Measurements from ENCODE around the gene HPGDS.

DNA sequence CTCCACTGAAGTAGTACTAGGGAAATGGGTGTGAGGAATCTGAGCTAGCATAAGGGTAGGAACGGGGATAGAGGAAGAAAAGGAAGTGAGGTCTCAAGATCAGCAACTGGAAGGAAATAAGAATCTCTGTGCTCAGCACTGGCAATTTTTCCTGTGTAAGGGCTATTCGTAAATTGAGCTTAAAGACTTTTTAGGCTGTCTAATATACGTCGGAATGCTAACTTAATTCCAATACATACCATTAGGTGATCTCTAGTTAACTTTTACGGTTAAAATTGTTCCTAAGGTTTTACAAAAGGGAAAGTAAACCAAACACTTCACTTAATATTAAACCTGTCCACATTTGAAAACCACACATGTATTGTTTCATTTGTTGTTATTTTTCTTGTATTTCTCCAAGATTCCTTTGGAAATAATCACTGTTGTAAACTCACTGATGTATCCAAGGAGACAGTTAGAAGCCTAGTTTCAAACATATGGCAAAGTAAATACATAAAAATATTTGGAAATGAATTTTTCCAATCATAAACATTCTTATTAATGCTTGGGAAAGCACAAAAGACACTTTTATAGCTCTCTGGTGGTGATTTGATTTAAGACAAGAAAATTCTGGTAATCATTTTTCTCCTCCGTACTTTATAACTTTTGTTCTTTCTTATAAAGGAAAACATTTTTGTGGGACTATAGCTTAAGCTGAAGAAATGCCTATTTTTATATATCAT, 28.1 kb upstream of the HPGDS start:
- TF ChIP-seq CTCF (optimal IDR thresholded peaks at IDR 0.05 in 1 of 3, IDR thresholded peaks at IDR 0.05 in 1 of 3, conservative IDR thresholded peaks at IDR 0.05 in 1 of 3; ENCODE audit: extremely low read depth in 1 of 3, insufficient read depth in 2 of 3, low read length in 3 of 3) (no peak), EZH2 (IDR thresholded peaks at IDR 0.05; ENCODE audit: low read length) (no peak)

Measured in keratinocyte (primary cell).